Vagina (tissue), 2 donors: ENCODE measurements around the gene SNHG17.
"Not testable (repeated sequence)": the region's sequence is repeated elsewhere in the genome, so short reads cannot be mapped to it uniquely, and the experiment has no call there.

Experiments
- CTCF ChIP-seq, 3 experiments: fragments of 450-650 bp in 2 of 3; fragments of 200-600 bp in 1 of 3; sonication (generic) in 1 of 3; IDR thresholded peaks; one replicate each; pipeline ENCODE4 v1.5.1; 2017 to 2019; ENCODE audit warnings: antibody characterized with exemption in 3 of 3, mild to moderate bottlenecking in 2 of 3, moderate library complexity in 2 of 3
- POLR2A ChIP-seq, 2 donors: fragments of 450-650 bp; IDR thresholded peaks; one replicate each; pipeline ENCODE4 v1.6.1; 2017; ENCODE audit warnings: antibody characterized with exemption in 2 of 2, mild to moderate bottlenecking in 2 of 2, moderate library complexity in 2 of 2
- POLR2AphosphoS5 ChIP-seq, 2 donors: sonication (generic); formaldehyde crosslinking; IDR thresholded peaks; one replicate each; pipeline ENCODE4 v1.9.0; 2017; ENCODE audit warnings: antibody characterized with exemption in 2 of 2, mild to moderate bottlenecking in 2 of 2, low read depth in 1 of 2; ENCODE audit not compliant: insufficient read depth in 1 of 2

- not testable (repeated sequence) for TF ChIP-seq CTCF (IDR thresholded peaks at IDR 0.05); POLR2A (IDR thresholded peaks at IDR 0.05); POLR2AphosphoS5 (IDR thresholded peaks at IDR 0.05; ENCODE audit: insufficient read depth in 1 of 2, low read depth in 1 of 2)
Measured at GRCh38 chr20:38461167-38461566, 26.0 kb upstream of the SNHG17 start.
